Measurements from ENCODE around the gene ZNF385B.

ZNF385B gene

GRCh38 chr2:179435000-179435399 lies 426.4 kb downstream of the ZNF385B start:
- TF ChIP-seq TAF1 (IDR thresholded peaks at IDR 0.05; ENCODE audit: low read depth) (no peak), ZBTB7A (IDR thresholded peaks at IDR 0.05; ENCODE audit: low read depth) (no peak), REST (IDR thresholded peaks at IDR 0.05; ENCODE audit: low read depth) (no peak), YY1 (IDR thresholded peaks at IDR 0.05; ENCODE audit: low read depth) (no peak), TCF12 (IDR thresholded peaks at IDR 0.05; ENCODE audit: low read depth) (no peak), EP300 (IDR thresholded peaks at IDR 0.05; ENCODE audit: borderline replicate concordance) (no peak), CEBPB (IDR thresholded peaks at IDR 0.05) (no peak)

GRCh38 chr2:179434357-179434756 lies 427.1 kb downstream of the ZNF385B start:
- TF ChIP-seq RAD21 (IDR thresholded peaks at IDR 0.05; ENCODE audit: low read depth): no peak

GRCh38 chr2:179432751-179433150 lies 428.7 kb downstream of the ZNF385B start:
- TF ChIP-seq TEAD4 (IDR thresholded peaks at IDR 0.05): no peak
- TF ChIP-seq MAX (IDR thresholded peaks at IDR 0.05): no peak
- TF ChIP-seq TAF1 (IDR thresholded peaks at IDR 0.05; ENCODE audit: low read depth): no peak
- no peak for TF ChIP-seq REST (IDR thresholded peaks at IDR 0.05; ENCODE audit: low read depth)
- no peak for TF ChIP-seq USF1 (IDR thresholded peaks at IDR 0.05)
- TF ChIP-seq EGR1 (IDR thresholded peaks at IDR 0.05): no peak
- no peak for TF ChIP-seq NFIC (IDR thresholded peaks at IDR 0.05)

GRCh38 chr2:179429597-179429996 lies 431.8 kb downstream of the ZNF385B start:
- TF ChIP-seq NFIC (IDR thresholded peaks at IDR 0.05): no peak
- no peak for TF ChIP-seq YY1 (IDR thresholded peaks at IDR 0.05; ENCODE audit: low read depth)
- no peak for TF ChIP-seq REST (IDR thresholded peaks at IDR 0.05; ENCODE audit: low read depth)
- no peak for TF ChIP-seq EGR1 (IDR thresholded peaks at IDR 0.05)
- TF ChIP-seq MAX (IDR thresholded peaks at IDR 0.05): no peak
- no peak for TF ChIP-seq EP300 (IDR thresholded peaks at IDR 0.05; ENCODE audit: borderline replicate concordance)
- no peak for TF ChIP-seq USF1 (IDR thresholded peaks at IDR 0.05)
- TF ChIP-seq TCF12 (IDR thresholded peaks at IDR 0.05; ENCODE audit: low read depth): no peak
- no peak for TF ChIP-seq ZBTB7A (IDR thresholded peaks at IDR 0.05; ENCODE audit: low read depth)
- no peak for TF ChIP-seq FOXM1 (IDR thresholded peaks at IDR 0.05; ENCODE audit: borderline replicate concordance, low read depth)
- TF ChIP-seq RAD21 (IDR thresholded peaks at IDR 0.05; ENCODE audit: low read depth): no peak

- TF ChIP-seq ZBTB7A (IDR thresholded peaks at IDR 0.05; ENCODE audit: low read depth) (no peak), EGR1 (IDR thresholded peaks at IDR 0.05) (no peak), TAF1 (IDR thresholded peaks at IDR 0.05; ENCODE audit: low read depth) (no peak)
These were observed 432.3 kb downstream of the ZNF385B start for GRCh38 chr2:179429060-179429471.

GRCh38 chr2:179428649-179429048 lies 432.8 kb downstream of the ZNF385B start:
- TF ChIP-seq EP300 (IDR thresholded peaks at IDR 0.05; ENCODE audit: borderline replicate concordance) (no peak), CREB1 (IDR thresholded peaks at IDR 0.05; ENCODE audit: low read depth) (no peak), NFIC (IDR thresholded peaks at IDR 0.05) (no peak), EGR1 (IDR thresholded peaks at IDR 0.05) (no peak), YY1 (IDR thresholded peaks at IDR 0.05; ENCODE audit: low read depth) (no peak), FOXM1 (IDR thresholded peaks at IDR 0.05; ENCODE audit: borderline replicate concordance, low read depth) (no peak)

All from Ishikawa (cell line).